NCI-H2107 (cell line): ENCODE measurements around the gene IFITM5.
"Not testable (repeated sequence)": the region's sequence is repeated elsewhere in the genome, so short reads cannot be mapped to it uniquely, and the experiment has no call there.

Experiments used
- DNase-seq: peaks from one replicate; lab custom pipeline; 2025; lab: John Stamatoyannopoulos, UW

IFITM5 gene

DNA sequence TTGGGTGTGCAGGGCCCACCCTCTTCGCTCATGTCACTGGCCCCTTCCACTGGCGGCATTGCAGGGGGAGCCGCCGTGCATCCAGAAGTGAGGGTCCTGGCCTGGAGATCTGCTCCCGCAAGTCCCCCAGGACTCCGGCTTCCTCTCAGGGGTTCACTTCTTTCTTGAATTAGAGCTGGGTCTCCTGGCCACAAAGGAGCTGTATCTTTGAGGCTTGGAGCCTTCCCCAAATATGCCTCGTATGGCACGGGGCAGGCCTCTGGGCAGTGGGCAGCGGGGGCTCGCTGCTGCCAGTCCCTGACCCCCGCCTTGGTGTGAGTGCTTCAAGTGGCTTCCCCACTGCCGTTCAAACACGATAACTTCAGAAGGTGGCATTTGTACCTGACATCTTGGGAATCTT is 28.7 kb upstream of the IFITM5 start:
- DNase-seq = no peak

DNA sequence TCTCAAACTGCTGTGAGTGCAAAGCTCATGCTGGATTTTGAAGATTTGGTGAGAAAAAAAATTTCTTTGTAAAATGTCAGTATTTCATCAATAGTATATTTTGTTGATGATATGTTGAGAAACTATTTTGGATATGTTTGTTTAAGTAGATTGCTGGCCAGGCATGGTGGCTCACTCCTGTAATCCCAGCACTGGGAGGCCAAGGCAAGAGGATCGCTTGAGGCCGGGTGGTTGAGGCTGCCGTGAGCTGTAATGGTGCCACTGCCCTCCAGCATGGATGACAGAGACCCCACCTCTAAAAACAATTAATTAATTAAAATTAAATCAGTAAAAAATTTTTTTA is 28.2 kb upstream of the IFITM5 start:
- DNase-seq = no peak

DNA sequence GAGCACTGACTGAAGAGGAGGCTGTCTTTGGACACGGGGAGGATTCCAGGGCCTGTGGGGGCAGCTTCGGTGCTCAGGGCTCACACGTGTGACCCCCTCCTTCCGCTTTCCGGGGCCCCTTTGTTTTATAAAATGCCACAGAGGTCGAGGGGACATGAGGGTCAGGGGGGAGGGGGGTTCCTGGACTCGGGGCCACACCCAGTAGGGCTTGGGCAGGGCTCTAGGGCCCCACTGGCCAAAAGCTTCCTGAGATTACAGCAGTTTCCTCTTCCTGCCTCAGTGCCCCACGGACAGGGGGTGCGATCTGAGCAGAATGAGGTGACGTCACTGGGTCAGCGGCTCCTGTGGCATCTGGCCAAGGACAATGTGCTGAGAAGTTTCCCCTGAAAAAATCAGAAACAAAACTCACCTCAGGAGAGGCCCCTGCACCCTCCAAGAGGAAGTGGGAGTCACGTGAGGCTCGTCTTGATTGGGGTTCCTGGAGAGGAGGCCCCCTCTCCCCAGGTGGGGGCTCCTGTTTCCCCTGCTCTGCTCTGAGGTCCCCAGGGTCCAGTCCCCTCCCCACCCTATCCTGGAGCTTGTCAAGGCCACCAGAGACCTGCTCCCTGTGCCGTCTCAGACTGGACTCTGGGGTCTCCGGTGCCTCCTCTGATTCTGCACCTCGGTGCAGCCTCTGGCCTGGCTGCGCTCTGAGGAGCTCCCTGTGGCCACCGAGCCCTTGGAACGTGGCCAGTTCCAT is 27.7 kb upstream of the IFITM5 start:
- no peak for DNase-seq

DNA sequence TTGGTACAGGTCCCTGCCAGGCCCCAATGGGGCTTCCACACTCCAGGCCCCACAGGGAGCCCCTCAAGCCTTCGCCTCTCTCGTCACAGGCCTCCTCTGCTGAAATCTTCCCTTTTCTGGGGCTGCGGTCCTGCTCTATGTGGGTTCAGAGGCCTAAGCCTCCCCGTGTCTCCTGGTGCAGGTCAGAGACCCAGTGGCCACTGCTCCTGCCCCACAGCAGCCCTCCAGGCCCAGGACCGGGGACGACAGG is 27.2 kb upstream of the IFITM5 start:
- no peak for DNase-seq

DNA sequence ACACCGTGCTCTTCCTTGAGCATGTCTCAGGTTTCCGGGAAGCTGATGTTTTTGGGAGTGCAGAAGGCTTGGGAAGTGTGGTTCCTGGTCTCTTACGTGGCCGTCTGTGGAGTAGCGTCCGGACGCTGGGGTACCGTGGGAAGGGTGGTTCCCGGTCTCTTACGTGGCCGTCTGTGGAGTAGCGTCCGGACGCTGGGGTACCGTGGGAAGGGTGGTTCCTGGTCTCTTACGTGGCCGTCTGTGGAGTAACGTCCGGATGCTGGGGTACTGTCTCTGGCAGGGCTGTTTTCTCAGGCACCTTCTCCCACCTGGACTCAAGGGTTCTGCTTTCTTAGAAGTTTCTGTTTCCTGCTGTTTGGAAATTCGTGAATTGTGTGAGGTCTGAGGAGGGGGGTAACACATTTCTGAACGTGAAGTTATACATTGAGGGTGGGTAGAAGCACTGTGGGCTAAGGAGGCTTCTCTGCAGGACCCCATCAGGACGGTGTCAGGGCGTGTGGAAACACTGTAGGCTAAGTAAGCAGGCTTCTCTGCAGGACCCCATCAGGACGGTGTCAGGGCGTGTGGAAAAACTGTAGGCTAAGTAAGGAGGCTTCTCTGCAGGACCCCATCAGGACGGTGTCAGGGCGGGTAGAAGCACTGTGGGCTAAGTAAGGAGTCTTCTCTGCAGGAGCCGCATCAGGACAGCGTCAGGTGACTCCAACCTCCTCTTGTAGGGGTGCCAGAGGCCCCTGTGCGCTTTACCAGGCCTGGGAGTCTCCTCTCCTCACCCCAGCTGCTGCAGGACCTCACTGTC is 26.7 kb upstream of the IFITM5 start:
- no peak for DNase-seq

DNA sequence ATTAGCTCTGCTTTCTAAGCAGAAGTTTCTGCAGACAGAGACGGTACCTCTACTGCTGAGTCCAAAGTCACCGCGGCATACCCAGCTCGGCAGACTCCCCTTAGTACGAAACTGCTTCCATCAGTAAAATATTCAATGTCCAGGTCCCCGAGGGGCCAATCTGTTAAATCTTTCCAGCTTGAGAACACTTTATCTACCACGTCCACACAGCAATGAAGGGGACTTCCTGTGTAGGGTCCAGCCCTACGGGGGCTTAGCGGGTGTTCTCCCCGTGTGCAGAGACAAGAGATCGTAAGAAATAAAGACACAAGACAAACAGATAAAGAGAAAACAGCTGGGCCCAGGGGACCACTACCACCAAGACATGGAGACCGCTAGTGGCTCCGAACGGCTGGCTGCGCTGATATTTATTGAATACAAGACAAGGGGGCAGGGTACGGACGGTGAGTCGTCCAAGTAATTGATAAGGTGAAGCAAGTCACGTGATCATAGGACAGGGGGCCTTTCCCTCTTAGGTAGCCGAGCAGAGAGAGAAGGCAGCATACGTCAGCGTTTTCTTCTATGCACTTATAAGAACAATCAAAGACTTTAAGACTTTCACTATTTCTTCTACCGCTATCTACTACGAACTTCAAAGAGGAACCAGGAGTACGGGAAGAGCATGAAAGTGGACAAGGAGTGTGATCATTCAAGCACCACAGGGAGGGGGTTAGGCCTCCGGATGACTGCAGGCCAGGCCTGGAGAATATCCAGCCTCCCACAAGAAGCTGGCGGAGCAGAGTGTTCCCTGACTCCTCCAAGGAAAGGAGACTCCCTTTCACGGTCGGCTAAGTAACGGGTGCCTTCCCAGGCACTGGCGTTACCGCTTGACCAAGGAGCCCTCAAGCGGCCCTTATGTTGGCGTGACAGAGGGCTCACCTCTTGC is 25.5 kb upstream of the IFITM5 start:
- DNase-seq = not testable (repeated sequence)

DNA sequence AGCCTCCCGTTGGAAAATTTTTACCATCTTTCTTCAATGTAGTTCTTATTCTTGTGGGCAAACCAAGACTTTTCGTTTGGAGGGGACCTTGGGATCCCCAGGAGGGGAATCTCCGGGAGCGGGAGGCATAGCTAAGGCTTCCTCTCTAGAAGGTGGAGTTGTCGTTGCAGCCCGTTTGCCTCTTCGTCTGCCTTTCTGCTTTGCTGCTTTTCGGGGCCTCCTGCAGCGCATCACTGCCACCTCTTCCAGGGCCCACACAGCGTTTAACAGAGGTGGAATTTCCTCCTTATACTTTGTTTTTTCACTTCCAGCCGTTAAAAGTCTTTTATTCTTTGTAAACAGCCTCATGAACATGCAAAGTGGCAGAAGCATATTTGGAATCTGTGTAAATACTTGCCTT is 24.8 kb upstream of the IFITM5 start:
- no peak for DNase-seq

DNA sequence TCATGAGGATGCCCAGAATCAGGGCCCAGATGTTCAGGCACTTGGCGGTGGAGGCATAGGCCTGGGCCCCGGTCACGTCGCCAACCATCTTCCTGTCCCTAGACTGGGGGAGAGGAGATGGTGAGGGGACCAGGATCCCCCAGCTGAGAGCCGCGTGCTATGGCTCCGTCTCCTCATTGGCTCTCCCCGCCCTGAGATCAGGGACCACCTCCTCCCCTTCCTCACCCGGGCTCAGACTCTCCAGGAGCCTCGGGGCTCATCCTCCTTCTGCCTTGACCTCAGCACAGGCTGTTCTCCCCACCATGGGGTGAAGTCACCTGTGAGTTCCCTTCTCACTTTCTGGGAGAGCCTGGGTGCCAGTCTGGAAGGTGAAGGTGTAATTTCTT is 20.6 kb upstream of the IFITM5 start:
- DNase-seq = not testable (repeated sequence)

DNA sequence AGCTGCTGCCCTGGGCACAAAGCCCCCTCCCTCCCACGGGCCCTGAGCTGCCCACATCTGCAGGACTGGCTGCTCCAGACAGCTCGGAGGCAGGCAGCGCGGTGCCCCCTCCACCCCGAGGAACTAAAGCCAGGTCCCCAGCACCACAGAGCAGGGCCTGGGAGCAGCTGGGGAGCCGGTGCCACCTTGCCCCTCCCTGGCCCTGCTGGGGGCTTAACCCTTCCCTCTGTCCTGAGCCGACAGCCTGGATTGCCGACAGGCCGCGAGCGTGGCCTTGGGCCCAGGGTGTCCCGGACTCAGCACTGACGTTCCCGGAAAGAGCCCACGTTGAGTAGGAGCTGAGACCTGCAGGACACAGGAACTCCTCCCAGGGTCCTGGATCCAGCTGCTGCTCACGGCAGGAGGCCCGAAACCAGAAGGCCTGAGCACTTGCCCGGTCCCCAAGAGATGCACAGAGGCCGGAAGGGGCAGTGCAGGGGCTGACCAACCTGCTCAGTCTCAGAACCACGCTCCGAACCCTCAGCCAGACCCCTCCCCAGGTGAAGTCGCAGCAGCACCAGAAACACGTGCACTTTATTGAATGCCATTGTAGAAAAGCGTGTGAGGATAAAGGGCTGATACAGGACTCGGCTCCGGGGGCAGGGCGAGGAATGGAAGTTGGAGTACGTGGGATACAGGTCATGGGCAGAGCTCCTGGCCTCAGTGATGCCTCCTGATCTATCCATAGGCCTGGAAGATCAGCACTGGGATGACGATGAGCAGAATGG is 20.0 kb upstream of the IFITM5 start:
- DNase-seq = not testable (repeated sequence)

DNA sequence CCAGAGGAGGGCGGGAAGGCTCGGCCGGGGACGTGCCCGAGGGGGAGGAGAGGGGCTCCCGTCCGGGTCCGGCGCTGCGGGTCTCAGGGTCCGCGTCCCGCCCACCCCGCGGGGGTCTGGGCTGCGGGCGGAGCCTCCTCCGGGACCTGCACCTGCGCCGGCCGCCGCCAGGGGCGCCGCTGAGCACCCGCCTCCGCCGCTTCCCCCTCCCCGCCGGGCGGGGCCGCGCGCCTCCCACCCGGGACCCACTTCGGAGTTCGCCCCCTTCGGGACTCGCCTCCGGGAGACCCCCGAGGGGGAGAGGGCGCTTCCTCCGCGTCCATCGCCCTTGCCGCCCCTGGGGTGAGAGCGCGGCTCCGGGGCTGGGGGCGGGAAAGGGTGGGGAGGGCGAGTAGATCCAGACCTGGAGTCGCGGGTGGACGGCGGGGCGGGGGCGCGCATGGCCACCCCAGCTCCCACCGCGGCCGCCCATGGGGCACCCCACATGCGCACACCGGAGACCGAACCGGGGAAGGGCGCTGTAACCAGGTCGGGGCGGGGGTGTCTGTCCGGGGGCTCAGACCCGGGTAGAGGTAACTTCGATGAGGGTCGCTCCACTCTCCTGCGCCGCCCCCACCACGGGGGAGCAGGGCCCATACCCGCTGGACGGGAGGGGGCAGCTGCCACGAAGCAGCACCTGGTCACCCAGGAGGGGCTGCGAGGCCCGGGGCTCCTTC is 19.2 kb upstream of the IFITM5 start:
- not testable (repeated sequence) for DNase-seq

DNA sequence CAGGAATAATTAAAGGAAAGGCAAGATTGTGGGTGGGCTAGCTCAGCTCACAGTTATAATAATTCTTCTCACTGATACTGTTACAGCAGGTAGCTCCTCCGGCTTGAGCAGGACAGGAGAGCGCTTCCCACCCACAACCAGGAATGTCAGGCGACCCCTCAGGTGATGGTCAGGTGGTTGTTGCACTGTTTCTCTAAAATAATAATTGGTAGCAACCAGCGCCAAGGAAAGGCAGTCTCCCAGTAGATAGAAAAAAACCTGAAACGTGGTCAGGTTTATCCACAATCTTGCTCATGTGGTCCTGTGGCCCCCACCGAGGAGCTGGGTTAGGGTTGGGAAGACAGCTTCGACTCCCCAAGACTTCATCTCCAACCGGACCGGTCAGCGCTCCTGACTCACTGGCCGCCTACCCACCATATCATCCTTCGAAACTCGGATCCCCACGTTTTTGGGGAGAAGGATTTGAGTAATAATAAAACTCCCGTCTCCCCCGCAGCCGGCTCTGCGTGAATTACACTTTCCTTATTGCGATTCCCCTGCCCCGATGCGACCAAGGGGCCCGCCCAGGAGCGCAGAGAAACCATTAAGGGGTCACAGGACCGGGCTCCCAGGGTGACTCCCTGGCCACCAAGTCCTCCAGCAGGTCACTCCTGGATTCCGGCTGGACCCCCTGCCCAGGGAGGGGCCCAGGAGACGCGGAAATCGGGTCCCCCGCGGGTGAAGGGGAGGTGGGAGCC is 18.5 kb upstream of the IFITM5 start:
- DNase-seq = not testable (repeated sequence)

DNA sequence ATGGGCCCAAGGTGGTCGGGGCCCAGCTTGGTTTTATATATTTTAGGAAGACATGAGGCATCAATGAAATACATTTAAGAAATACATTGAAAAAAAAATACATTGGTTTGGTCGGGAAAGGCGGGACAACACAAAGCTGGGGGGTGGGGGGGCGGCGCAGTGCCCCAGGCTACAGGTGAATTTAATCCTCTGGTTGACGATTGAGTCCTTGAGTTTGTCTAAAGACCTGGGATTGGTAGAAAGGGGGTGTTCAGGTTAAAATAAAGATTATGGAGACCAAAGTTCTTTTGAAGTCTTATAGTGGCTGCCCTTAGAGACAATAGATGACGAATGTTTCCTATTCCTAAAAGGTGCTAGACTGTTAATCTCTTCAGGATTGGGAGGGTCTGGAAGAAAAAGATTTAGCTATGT is 17.6 kb upstream of the IFITM5 start:
- DNase-seq = no peak

DNA sequence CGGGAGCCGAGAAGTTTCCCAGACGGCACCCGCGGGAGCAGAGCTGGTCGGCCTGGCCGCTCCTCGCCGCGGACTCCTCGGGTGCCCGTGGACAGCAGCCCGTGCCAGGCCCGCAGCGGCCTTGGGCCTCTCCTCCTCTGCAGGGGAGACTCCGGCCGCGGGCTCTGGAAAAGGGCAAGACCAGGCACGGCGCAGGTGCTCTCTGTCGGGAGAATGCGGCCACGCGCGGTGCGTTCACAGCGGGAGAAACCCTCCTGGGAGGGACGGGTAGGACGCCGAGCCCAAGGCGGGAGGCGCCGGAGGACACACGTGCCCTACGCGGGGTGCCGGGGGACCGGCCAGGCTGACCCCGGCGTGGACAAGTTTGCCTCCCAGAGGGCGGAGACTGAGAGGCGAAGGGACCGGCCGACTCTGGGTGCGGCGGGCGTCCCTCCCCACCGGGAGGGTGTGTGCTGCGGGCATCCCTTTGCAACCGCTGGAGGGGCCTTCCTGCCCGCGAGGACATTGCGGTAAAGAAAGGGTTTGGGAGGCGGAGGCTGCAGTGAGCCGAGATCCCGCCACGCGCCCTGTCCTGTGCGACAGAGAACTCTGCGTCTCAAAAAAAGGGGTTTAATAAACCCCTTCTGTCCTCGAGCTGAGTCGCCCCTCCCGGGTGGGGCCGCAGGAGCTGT is 16.8 kb upstream of the IFITM5 start:
- no peak for DNase-seq

DNA sequence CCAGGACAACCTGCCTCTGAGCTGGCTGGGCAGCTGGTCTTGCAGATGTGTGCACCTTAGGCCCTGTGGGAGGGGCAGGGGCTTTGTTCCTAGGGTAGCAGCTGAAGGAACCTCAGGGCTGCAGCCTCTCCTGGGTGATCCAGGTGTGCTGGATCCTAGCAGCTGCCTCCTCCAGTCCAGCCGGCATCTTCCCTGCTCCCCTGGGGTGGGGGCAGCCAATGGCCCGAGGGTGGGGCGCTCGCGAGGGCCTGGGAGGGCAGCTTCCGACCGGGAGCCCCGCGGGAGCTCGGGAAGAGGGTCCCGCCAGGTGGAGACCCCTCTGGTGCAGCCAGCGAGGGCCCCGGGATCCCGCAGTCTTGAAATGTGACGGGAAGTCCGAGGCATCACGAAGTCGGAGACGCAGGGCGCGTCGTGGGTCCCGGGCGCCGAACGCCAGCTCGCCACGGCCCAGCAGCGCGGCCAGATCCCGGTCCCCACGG is 16.2 kb upstream of the IFITM5 start:
- no peak for DNase-seq

DNA sequence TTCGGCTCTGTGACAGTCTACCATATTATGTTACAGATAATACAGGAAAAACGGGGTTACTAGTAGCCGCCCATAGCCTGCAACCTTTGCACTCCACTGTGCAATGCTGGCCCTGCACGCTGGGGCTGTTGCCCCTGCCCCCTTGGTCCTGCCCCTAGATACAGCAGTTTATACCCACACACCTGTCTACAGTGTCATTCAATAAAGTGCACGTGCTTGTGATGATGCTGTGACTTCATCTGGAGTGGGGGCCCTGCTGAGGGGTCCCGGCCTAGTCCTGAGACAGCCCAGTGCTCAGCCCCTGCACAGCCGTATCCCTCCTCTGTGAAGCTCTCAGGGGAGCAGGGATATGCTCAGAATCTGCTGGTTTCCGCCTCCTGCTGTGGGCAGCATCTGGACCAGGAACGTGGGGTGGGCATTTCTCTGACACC is 15.7 kb upstream of the IFITM5 start:
- DNase-seq = no peak

DNA sequence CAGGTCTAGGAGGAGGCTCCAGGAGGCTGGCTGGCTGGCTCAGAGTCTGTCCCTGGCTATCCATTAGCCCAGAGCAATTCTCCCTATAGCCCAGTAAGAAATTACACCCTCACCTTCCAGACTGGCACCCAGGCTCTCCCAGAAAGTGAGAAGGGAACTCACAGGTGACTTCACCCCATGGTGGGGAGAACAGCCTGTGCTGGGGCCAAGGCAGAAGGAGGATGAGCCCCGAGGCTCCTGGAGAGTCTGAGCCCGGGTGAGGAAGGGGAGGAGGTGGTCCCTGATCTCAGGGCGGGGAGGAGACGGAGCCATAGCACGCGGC is 15.2 kb upstream of the IFITM5 start:
- not testable (repeated sequence) for DNase-seq

DNA sequence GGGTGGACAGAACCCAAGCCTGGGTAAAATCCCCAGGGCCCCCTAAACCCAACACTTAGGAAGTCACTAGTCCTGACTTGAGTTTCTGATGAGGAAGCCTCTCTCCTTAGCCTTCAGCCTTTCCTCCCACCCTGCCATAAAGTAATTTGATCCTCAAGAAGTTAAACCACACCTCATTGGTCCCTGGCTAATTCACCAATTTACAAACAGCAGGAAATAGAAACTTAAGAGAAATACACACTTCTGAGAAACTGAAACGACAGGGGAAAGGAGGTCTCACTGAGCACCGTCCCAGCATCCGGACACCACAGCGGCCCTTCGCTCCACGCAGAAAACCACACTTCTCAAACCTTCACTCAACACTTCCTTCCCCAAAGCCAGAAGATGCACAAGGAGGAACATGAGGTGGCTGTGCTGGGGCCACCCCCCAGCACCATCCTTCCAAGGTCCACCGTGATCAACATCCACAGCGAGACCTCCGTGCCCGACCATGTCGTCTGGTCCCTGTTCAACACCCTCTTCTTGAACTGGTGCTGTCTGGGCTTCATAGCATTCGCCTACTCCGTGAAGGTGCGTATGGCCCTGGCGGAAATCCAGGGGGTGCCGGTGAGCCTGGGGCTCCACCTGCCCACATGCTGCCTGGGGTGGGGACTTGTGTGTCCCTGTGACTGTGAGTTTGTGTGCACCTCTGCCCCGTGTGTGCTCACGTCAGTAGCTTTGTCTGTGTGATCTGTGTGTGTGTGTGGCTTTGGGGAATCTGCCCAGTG is 14.6 kb upstream of the IFITM5 start, which contains the start of gene IFITM1:
Gene IFITM1, plus strand, starts transcription at position 254 of the 767 bp plus-strand sequence. Its CDS starts 131 bp downstream, at position 385.
- DNase-seq = no peak

DNA sequence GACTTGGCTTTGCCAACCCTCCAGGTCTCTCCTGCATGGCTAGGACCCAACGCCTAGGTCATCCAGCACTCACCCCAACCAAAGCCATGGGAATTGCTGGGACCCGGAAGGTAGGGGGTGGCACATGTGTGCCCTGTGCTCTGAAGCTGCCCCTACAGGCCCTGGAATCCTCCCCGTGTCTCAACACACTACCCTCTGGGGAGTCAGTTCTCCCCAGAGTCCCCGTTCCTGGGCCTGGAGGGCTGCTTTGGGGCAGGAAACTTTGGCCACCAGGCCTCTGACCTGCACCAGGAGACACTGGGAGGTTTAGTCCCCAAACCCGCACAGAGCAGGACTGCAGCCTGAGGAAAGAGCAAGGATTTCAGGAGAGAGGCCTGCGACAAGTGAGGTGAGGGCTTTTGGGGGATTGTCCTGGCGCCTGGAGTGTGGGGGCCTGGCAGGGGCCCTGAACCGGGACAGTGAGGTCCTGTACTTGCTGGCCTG is 14.0 kb upstream of the IFITM5 start:
- no peak for DNase-seq
